Raji (cell line): Measurements from ENCODE around the gene SPTBN4.

Experiments used
- POLR2A ChIP-seq: IDR thresholded peaks from 2 replicates; pipeline ENCODE4 v1.6.1; 2011; ENCODE audit warnings: low read depth, low read length, control low read depth; ENCODE audit not compliant: insufficient read depth

The SPTBN4 gene

DNA sequence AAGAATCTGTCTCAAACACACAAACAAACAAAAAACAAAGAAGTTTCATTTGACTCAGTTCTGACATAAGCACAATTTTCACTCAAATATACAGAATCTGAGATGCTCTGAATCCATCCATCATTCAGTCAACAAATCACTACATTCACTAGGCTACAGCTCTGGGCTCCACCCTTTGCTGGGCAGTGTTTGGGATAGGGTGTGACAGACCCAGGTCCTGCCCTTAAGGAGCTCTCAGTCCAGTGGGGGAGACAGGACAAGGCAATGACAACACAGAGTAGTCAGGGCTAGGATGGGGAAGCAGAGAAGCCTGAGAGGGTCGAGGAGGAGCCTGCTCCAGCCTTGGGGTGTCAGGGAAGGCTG is 45.3 kb downstream of the SPTBN4 start:
- no peak for TF ChIP-seq POLR2A

DNA sequence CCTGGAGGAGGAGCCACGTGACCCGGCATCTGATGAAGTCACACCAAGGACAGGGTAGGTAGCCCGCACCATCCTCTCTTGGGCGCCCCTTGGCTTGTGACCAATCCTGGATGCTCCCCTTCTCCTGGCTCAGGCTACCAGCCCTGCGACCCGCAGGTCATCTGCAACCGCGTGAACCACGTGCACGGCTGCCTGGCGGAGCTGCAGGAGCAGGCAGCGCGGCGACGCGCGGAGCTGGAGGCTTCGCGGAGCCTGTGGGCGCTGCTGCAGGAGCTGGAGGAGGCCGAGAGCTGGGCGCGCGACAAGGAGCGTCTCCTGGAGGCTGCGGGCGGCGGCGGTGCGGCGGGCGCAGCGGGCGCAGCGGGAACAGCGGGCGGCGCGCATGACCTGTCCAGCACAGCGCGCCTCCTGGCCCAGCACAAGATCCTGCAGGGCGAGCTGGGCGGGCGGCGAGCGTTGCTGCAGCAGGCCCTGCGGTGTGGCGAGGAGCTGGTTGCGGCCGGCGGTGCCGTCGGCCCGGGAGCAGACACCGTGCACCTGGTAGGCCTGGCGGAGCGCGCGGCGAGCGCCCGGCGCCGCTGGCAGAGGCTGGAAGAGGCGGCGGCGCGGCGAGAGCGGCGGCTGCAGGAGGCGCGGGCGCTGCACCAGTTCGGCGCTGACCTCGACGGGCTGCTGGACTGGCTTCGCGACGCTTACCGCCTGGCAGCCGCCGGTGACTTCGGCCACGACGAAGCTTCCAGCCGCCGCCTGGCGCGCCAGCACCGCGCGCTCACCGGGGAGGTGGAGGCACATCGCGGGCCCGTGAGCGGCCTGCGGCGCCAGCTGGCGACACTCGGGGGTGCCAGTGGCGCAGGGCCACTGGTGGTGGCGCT is 45.9 kb downstream of the SPTBN4 start:
- no peak for TF ChIP-seq POLR2A

DNA sequence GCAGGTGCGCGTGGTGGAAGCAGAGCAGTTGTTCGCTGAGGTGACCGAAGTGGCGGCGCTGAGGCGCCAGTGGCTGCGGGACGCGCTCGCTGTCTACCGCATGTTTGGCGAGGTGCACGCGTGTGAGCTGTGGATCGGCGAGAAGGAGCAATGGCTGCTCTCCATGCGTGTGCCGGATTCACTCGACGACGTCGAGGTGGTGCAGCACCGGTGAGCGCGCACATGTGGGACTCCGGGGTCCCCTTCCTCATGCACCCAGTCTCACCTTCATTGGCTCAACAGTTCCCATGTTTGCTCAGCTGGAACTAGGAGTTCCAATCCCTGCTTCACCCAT is 46.5 kb downstream of the SPTBN4 start:
- TF ChIP-seq POLR2A, result no peak

DNA sequence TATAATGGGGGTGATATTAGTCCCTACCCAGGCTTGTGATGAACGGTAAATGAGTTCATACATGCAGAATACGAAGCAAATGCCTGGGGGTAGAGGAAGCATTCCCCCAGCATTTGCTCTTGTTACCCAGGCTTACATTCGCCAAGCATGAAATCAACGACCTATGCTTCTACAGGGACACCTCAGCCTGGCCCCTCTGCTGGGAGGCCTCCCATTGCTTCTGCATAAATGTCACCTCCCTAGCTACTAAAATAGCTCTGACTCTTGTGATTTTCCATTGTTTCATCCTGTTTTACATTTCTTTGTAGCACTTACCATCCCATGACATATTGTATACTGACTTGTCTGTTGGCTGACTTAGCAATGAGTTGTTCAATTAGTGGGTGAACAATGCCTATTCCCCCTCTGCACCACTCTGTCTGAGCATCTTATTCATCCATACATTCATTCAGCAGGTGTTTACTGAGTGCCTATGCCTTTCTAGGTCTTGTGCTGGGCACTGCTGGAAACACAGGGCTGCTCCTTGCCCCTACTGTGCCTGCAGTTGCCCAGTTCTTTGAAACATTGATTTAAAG is 47.0 kb downstream of the SPTBN4 start:
- TF ChIP-seq POLR2A, result no peak

DNA sequence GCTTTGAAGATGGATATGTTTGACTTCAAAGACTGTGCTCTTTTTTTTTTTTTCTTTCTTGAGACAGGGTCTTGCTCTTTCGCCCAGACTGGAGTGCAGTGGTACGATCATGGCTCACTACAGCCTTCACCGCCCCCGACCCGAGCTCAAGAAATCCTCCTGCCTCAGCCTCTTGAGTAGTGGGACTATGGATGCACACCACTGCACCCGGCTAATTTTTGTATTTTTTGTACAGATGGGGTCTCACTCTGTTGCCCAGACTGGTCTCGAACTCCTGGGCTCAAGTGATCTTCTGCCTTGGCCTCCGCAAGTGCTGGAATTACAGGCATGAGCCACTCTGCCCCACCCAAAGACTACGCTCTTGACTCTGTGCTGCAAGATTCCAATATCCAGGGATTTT is 50.4 kb downstream of the SPTBN4 start:
- TF ChIP-seq POLR2A, result no peak

DNA sequence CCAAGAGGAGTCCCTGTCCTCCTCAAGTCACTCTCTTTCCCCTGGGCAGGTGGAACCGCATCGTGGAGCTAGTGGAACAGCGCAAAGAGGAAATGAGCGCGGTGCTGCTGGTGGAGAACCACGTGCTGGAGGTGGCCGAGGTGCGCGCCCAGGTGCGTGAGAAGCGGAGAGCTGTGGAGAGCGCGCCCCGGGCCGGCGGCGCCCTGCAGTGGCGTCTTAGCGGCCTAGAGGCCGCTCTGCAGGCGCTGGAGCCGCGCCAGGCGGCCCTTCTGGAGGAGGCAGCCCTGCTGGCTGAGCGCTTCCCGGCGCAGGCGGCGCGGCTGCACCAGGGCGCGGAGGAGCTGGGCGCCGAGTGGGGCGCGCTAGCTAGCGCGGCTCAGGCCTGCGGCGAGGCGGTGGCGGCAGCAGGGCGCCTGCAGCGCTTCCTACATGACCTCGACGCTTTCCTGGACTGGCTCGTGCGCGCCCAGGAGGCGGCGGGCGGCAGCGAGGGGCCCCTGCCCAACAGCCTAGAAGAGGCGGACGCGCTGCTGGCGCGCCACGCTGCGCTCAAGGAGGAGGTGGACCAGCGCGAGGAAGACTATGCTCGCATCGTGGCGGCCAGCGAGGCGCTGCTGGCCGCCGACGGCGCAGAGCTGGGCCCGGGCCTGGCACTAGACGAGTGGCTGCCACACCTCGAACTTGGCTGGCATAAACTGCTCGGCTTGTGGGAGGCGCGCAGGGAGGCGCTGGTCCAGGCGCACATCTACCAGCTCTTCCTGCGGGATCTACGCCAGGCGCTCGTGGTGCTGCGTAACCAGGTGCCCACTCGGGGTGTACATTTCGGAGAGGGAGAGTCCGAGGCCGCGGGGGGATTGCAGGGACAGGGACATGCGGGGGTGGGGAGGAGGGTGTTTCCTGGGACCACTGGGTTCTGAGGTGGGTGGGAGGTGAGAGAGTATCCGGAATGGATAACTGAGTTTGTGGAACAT is 52.8 kb downstream of the SPTBN4 start:
- no peak for TF ChIP-seq POLR2A

DNA sequence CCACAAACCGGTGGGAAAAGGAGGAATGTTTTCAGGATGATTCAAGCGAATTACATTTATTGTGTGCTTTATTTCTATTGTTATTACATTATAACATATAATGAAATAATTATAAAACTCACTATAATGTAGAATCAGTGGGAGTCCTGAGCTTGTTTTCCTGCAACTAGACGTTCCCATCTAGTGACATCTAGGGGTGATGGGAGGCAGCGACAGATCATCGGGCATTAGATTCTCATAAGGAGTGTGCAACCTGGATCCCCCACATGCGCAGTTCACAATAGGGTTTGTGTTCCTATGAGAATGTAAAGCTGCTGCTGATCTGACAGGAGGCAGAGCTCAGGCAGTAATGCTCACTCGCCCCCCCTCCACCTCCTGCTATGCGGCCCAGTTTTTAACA is 54.5 kb downstream of the SPTBN4 start:
- no peak for TF ChIP-seq POLR2A

DNA sequence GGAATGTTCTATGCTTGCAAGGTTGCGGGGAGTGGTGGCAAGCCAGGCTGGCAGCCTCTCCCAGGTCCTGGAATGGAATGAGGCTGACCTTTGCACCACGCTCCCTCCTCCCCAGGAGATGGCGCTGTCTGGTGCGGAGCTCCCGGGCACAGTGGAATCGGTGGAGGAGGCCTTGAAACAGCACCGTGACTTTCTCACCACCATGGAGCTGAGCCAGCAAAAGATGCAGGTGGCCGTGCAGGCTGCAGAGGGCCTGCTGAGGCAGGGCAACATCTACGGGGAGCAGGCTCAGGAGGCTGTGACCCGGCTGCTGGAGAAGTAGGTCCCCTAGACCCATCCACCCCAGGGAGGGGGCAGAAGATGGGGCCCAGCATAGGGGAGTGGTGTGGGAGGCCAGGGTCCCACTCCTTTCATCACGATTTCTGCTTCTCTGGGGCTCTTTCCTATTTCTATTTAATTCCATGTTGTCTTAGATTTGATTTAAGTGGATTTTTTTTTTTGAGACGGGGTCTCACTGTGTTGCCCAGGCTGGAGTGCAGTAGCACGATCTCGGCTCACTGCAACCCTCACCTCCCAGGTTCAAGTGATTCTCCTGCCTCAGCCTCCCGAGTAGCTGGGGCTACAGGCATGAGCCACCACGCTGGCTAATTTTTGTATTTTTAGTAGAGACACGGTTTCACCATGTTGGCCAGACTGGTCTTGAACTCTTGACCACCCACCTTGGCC is 56.7 kb downstream of the SPTBN4 start:
- TF ChIP-seq POLR2A, result peak; percentile 35

DNA sequence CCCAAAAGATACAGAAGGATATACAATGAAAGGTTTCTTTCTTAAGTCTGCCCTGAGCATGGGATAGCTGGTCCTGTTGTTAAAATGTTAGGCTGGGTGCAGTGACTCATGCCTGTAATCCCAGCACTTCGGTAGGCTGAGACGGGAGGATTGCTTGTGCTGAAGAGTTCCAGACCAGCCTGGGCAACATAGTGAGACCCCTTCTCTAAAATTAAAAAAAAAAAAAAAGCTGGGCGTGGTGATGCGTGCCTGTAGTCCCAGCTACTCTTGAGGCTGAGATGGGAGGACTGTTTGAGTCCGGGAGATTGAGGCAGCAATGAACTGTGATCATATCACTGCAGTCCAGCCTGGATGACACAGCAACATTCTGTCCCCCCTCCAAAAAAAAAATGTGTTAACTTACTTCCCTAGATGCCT is 57.3 kb downstream of the SPTBN4 start:
- no peak for TF ChIP-seq POLR2A

DNA sequence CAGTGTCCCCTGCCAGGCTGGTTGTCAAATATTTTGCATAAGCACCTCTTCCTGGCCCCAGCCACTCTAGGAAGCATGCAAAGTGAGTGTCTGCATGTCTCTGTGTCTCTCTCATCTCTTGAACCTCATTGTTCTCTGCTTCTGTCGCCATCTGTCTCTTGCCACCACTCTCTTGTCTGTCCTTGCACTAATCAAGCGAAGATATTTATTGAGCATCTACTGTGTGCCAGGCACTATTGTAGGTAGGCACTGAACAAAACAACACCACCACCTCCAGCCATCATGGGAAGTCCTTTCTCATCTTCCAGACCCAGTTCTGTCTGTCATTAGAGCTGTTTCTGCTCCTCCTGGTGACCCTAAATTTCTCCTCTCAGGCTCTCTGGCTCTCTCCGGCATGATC is 57.9 kb downstream of the SPTBN4 start:
- no peak for TF ChIP-seq POLR2A

DNA sequence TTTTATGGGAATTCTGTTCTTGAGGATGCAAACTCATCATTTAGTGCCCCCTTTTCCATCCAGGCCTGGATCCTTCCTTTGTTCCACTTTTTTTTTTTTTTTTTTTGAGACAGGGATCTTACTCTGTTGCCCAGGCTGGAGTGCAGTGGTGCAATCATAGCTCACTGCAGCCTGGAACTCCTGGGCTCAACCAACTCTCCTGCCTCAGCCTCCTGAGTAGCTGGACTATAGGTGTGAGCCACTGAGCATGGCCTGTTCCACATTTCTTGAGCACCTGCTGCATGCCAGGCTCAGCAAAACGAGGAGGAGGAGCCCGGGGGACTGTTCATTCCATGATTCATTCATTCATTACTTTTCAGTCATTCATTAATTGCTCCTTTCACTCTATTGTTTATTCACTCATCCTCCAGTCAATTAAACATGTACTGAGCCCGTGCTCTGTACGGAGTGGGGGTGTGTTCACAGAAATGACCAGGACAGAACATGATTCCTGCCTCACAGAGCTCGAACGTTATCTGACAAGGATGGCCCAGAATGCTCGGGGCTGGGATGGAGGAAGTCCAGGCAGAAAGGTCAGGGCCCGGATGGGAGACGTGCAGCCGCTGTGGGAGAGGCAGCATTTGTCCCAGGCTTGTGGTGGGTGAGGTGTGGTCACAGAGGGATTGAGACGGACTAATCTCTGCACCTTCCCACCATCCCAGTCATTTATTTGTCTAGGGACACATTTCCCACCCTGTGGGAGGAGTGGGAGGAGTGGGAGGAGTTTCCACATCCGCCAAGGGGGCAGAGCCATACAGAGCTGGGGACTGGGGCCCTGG is 58.6 kb downstream of the SPTBN4 start:
- no peak for TF ChIP-seq POLR2A

DNA sequence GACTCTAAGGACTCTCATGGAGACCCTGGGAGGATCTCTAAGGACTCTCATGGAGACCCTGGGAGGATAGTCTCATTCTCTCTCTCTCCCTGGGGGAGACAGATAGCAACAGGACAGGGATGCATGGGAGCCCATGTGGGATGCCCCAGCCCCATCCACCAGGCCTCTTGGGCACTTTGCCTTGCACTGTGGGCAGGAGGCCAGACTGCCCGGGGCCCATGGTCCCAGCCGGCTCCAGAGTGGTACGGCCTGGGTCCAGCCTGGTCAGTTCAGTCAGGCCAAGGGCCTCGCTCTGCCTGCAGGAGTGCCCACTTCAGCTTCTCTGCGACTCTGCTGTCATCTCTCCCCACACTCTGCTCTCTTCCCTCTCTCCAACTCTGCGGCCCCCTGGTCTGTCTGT is 61.3 kb downstream of the SPTBN4 start:
- TF ChIP-seq POLR2A, result no peak

DNA sequence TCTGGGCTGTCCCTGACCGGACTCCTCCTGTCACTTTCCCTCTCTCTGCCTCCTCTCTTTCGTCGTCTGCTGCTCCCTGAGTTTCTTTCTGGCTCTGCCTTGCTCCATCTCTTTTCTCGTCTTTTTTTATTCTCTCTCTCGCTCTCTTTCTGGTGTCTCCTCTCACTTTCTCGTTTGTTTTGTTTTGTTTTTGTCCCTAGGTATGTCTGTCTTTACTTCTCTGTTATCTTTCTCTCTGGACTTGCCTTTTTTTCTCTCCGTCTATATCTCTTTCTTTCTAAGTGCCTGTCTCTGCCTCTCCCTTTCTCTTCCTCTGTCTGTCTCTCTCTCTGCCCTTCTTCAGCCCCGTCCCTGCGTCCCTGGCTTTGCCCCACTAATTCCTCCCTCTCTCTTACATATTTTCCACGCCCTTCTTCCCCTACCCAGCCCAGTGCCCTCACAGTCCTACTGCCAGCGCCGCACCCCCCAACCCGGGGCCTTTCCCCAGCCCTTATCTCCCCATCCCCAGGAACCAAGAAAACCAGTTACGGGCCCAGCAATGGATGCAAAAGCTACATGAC is 61.8 kb downstream of the SPTBN4 start:
- no peak for TF ChIP-seq POLR2A
